Measurements from ENCODE around the gene TUBA8.
"Not testable (repeated sequence)": the region's sequence is repeated elsewhere in the genome, so short reads cannot be mapped to it uniquely, and the experiment has no call there.

The TUBA8 gene

DNA sequence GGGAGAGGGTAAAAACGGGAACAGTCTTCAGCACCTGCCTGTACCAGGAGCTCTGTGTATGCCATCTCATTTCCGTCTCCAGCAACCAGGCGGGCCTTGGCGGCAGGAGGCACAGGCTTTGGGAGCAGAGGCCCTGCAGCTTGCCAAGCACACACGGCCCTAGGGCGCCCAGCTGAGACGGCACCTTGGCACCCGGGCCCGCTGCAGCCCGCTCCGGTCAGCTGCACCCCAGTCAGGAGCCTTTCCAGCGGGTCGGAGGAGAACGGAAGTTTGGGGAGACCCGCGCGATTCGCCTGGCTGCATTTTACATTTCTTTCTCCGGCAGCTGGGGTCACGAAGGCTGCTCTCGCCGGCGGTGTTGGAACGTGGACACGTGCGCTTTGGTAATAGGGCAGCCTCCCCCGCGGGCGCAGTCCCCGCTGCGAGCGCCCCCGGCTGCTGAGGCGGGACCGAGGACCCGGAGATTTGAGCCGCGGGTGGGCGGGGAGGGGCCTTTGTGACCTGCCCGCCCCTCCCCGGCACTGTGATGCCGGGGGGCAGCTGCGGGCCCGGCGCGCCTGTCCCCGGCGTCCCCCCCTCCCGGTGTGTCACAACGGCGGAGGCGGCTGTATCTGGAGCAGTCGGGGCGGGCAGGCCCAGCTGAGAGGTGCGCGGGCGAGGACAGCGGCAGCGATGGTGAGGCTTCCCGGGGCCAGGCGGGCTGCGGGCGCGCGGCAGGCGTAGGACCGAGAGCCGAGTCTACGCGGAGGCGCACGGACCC is at the start of gene TUBA8:
TUBA8 (plus strand) TSS at position 616 of the 760 bp plus-strand sequence; CDS start at position 673, 57 bp downstream.
- peak; percentile 78 for DNase-seq (ENCODE audit: low spot score)

DNA sequence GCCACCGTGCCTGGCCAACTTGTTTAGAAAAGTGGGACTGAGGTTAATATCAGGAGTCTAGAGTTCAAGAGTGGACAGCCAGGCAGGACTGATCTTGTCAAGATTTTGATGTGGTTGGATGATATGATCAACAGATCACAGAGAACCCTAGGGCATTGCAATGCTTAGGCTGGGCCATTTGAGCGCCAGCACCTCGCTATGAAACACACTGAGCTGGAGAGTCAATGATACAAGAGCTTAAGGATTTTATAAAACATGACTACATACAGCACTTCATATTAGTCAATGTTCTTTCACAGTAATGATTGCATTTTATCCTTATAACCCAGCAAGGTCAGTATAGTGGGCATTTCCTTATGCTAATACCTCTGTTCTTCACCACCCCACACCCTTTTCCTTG is 48.2 kb upstream of the TUBA8 start:
- no peak for DNase-seq (ENCODE audit: low spot score)

DNA sequence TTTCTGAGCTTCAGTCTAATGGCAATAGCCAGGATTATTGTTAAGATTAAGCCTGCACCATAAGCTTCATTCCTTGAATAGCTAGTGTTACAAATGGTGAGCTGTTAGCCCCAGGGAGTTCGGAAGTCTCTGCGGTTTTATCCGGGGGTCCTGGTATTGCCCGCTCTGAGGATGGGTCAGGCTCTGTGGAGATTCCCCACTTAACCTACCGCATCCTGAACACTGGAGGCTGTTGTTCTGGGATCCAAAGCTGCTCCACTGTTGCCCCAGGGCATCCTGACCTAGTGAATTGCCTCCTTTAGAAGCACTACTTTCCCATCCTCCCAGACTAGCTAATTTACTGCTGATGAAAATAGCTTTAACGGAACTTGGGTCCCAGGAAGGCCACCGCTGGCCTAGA is 47.3 kb upstream of the TUBA8 start:
- no peak for DNase-seq (ENCODE audit: low spot score)

DNA sequence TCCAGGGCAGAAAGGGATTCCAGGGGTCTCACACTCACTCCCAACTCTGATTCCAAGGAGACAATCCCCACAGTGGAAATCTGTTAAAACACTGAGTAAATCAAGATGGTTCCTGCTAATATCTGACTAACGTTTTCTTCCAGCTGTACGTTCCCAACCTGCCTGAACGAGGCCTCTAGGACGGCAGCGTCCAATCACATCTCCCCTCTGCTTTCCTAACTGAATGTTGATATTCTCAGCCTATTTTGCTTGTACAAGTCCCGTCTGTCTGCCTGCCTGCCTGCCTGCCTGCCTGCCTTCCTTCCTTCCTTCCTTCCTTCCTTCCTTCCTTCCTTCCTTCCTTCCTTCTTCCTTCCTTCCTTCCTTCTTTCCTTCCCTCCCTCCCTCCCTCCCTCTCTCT is 46.9 kb upstream of the TUBA8 start:
- not testable (repeated sequence) for DNase-seq (ENCODE audit: low spot score)

DNA sequence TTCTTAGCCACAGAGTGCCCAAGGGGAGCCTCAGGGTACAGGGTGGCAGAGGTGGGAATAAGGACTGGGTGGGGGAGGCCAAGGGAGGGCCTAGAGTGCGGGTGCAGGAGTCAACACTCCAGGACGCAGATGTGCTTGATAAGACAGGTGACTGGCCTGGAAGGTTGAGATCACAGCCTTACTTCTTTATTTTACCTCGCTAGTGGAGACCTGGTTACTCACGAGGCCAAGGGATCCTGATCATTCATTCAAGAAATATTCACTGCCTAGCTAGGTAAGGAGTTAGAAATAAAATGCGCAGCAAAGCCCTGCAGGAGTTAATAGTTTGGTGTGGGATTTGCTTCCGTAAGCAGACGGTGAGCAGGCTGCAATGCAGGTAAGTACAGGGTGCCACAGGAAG is 46.0 kb upstream of the TUBA8 start:
- DNase-seq (ENCODE audit: low spot score): no peak

DNA sequence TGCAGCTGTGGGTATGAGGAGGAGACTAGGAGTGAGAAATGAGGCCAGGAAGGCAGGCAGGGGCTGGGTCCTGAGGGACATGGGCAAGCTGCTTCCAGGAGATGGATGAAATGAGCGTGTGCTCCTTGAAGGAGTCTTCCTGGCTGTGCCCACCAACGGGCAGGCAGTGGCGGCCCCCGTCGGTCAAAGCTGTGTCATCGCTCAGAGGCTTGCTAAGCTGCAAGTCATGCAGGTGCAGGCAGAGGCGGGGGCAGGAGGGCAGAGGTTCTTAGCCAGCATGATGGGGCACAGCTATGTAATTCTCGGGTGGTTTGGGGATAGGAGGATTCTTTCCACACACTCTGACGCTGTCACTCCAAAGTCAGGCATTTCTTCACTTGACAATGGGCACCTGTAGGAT is 45.4 kb upstream of the TUBA8 start:
- DNase-seq (ENCODE audit: low spot score): no peak

DNA sequence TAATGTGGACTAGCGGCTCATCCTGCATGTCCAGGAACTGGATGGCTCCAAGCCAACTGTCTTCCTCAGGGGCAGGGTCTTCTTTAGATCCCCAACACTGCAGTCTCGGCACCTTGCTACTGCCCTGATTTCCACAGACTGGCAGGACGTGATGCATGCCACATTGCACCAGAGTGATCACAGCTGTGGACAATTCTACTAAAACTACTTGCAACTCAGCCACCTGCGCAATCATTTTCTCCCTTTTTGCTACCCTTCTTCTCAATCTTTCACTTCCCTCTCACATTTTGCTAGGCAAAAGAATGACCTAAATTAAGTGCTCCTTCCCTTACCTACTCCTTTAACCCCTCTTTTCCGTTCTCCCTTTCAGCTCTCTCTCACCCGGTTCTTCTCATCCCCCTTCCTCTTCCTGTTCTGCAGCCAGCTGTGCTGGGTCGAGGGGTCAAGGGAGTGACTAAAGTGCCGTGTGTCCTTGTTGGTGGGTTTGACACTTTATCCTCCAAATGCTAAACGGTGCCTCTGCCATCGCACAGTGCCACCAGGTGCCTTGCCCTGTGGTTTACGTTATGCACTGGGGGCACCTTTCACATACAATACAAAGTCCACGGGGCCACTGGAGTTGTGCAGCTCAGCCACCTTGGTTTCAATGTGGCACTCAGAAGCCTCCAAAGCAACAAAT is 44.3 kb upstream of the TUBA8 start:
- no peak for DNase-seq (ENCODE audit: low spot score)

DNA sequence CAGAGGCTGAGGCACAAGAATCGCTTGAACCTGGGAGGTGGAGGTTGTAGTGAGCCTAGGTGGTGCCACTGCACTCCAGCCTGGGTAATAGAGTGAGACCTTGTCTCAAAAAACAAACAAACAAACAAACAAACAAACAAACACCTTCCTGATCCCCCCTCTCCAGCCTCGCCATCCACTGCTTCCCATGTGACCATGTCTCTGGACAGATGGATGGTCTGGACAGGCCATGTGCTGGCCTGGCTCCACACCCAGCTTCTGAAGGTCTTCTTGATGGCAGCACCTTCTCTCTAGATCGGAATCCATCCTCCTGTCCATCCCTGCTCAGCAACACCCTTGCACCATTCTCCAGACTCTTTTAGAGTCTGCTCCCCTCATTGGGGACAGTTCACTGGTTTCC is 43.5 kb upstream of the TUBA8 start:
- no peak for DNase-seq (ENCODE audit: low spot score)

DNA sequence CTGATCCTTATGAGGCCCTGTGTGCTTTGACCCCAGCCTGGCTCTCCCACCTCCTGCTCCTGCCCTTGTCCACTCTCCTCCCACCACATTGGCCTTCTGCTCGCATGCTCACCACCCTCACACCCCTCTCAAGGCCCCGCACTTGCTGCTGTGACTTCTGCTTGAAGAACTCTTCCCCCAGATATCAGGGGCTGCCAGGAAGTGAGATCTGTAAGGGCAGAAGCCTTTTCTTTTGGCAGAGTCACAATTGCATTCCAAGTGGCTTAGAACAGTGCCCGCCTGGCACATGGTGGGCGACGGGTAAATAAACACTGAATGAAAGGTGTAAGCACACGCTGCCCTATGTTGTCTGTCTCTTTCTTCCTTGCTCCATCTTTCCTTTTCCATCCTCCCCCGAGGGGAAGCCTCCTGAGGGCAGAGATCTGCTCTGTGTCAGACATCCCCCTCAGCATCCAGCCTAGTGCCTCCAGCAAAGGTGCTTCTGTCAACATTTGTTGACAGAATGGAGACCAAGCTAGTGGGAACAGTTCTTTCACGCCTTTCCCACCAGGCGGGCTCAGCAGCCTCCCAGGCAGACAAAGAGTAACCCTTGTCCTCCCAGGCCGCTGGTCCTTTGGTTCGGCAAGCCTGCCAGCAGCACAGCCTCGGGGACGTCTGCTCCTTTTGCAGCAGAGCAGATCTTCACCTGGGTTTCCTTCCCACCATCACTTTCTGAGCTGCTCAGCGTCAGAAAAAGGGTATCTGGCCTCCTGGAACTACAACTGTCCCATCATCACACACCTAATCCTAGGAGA is 42.9 kb upstream of the TUBA8 start:
- DNase-seq (ENCODE audit: low spot score): no peak

DNA sequence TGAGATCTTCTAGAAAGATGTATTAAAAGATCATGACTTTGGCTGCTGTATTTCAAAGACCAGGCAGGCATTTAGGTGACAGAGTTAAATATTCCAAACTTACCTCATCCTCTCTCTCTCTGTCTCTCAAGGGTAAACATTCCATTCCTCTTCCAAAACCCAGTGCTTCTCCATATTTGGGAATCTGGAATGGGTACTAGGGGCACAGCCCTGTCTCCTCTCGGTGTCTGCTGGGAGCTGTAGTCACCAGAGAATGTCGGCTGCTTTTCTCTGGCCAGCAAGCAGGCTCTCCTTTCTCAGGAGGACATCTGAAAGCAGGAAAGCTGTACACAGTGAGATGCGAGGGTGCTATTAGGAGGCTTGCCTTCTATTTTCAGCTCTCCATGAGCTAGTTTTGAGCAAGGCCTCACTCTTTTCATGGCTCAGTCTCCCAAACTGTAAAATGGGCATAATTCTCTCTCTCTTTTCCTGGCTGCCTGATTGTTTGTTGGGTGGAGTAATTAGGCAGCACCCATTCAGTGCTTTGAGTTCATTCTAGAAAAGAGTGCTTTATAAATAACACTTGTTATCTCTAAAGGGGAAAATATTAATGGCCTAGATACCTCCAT is 42.1 kb upstream of the TUBA8 start:
- no peak for DNase-seq (ENCODE audit: low spot score)

DNA sequence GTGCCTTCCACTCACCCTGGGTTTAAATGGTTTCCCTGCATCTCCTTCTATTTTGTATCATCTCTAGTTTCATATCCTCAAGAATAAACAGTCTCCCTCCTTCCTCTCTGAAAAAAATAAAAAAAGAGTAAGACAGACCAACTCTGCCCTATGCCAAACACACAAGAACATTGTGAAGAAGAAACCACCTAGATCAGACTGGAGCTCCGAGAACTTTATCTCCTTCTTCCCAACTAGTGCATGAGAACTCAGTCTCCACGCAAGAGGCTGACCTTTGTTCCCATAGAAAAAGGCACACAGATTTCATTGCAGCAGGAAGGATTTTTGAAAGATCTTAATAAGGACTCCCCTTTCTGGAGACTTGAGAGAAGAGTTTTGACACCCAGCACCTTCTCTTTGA is 41.6 kb upstream of the TUBA8 start:
- no peak for DNase-seq (ENCODE audit: low spot score)

DNA sequence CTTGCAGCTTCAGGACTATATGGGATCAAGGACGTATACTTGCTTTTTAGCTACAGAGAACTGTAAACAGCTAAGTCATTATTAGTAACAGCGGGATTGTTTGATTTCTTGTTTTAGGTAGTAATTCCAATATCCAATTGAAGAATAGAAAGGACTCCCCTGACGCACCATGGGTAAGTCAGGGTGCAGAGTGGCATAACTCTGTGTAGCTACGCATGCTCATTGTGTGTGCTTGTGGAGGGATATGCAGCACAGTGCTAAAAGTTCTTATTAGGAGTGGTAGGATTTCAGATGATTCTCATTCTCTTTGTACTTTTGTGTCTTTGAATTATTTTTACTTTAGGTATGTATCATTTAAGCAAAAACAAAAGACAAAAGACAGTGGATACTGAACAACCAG is 40.6 kb upstream of the TUBA8 start:
- DNase-seq (ENCODE audit: low spot score): no peak

DNA sequence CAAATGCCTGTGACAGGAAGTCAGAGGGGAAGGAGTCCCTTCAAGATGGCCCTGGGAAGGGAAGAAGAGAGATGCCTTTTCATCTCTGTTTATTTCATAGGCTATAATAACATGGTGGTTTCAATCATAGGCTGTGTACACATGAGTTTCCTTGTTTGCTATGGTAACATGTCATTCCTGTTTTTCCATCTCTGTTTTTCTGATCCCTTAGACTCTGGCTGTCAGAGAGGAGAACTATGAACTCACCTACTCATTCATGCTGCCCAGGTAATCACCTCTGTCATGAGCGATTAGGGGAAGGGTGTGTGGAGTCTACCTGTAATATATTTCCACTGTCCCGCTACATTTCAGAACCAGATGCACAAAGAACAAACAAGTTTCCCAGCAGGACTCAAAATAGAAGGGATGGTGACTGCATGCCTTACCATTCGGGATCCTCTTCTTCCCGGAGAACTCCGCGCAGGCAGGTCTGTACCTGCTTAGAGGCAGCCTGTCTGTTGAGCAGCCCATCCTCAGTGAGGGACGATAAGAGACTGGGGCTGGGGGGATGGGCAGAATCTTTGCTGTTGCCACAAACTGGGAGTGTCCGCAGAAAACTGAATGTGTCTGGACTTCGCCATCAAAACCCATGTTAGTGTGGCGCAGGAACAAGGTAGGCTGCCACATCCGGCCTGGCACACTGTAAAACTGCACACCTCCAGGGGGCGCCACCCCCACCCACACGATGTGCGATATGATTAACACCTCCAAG is 39.9 kb upstream of the TUBA8 start:
- no peak for DNase-seq (ENCODE audit: low spot score)

DNA sequence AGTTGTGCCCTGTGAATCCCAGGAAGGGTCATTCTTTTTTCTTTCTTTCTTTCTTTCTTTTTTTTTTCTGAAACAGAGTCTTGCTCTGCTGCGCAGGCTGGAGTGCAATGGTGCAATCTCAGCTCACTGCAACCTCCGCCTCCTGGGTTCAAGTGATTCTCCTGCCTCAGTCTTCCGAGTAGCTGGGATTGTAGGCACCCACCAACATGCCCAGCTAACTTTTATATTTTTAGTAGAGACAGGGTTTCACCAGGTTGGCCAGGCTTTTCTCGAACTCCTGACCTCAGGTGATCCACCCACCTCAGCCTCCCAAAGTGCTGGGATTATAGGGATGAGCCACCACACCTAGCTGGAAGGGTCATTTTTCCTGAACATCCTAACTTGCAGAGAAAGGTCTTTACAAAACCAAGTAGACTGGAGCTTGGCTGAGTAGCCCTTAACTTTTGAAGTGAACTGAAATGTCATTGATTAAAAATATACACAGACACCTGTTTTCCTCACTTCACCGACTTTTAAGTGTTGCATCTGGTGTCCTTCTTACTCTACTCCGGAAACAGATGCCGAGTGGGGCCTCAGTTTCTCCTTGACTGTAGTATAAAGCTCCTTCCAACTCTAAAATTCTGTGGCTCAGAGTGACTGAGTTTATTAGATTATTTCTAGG is 39.2 kb upstream of the TUBA8 start:
- DNase-seq (ENCODE audit: low spot score): not testable (repeated sequence)

DNA sequence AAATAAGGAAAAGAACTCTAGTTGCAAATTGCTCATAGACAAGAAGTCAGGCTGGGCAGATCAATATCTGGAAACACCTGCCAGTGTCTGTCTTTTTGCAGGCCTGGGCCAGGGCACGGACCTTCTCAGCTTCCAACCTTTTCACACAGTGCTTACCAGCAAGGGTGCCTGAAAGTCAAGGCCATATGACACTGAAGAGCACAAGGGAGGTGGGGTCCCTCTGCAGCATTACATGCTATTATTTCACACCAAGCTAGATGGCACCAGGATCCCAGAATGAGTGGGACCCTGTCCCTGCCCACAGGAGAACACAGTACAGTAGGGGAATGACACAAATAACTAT is 38.7 kb upstream of the TUBA8 start:
- no peak for DNase-seq (ENCODE audit: low spot score)

DNA sequence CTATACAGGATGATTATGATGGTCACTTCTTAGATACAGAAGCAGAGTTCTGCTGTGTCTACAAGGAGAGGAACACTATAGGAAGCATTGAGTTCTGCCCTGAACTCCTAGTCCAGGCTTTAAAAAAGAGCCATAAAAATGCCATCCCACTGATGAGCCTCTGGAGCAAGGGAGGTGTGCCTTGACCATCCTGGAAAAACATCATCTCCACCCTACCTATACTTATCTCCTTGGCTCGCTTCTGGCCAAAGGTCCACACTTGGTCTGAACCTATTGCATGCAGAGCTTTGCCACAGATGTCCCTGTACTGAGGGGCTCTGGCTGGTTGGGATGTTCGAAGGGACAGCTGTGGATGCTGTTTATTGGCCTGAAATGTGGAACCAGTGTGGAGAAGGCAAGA is 37.1 kb upstream of the TUBA8 start:
- DNase-seq (ENCODE audit: low spot score): no peak

DNA sequence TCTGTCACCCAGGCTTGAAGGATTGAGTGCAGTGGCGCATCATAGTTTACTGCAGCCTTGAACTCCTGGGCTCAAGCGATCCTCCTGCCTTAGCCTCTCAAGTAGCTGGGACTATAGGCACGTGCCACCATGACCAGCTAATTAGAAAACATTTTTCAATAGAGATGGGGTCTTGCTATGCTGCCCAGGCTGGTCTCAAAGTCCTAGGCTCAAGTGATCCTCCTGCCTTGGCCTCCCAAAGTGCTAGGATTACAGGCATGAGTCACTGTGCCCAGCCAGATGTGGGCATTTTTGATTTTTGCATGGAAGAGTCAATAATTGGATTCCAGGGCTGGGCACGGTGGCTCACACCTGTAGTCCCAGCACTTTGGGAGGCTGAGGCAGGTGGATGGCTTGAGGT is 36.7 kb upstream of the TUBA8 start:
- DNase-seq (ENCODE audit: low spot score): not testable (repeated sequence)

DNA sequence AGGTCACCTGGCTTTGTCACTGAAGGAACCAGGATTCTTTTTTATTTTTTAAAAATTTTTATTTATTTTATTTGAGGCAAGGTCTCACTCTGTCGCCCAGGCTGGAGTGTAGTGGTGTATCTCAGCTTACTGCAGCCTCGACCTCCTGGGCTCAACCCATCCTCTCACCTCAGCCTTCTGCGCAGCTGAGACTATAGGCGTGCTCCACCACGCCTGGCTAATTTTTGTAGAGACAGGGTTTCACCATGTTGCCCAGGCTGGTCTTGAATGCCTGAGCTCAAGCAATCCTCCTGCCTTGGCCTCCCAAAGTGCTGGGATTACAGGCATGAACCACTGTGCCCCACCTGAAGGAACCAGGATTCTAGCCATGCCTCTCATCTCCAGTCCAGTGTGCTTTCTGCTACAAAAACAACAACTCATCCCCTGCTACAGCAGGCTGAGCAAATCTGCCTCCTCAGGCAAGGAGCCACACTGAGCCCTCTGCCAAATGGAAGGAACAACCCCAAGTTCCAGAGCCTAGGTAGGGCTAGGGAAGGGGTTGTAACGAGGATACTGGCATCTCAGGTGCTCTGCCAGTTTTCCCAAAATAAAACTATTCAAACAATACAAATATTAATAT is 35.4 kb upstream of the TUBA8 start:
- DNase-seq (ENCODE audit: low spot score): no peak

DNA sequence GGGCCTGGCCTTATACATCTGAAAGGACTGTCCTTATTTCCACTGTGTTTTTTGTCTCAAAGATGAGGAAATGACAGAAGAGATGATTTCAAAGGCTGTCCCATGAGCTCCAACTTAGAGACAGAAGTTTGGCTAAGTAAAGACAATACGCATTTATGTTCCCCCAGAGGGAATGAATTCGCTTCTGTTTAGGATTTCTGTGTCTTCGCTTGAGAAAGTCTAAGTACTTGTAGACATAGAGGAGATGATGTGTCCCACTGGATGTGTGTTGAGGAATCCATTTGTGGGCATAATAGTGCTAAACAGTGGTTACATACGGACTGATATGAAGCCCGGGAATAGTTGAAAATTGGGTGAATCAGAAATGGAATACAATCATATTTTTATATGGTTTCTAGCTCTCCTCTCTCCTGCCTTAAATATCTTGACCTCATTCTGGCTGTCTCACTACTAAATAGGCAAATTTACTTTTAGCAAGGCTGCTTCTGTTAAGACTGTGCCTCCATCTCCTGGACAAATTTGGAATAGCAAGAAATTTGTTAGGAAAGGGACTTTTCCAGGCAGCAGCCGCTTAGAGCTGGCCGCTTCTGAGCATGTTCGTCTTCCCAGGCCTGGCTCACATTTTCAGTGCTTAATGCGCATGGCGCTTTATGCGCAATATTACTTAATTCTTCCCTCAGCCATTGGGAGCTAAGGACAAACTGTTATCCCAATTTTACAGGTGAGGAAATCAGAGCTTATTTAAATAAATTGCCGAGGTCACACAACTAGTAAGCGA is 34.7 kb upstream of the TUBA8 start:
- peak; percentile 74 for DNase-seq (ENCODE audit: low spot score)

DNA sequence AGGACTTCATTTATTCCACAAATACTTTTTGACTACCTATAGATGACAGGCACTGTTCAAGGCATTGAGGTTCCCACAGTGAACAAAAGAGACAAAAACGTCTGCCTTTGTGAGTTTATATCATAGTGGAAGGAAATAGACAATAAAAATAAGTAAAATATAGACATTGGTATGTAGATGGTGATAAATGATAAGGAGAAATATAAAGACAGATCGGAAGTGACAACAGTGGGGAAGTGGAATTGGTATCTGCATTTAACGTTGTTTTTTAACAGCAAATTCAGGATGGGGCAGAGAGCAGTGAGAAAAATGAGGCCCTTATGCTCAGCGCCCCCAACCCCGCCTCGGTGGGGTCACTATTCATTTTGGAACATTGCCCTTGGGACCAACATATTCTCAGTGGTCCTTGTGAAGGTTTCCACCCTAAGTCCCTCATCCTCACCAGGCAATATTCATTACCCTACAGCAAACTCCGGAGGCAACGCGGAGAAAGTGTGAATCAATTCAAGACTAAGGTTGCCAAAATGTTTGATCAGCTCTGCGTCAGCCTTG is 33.4 kb upstream of the TUBA8 start:
- no peak for DNase-seq (ENCODE audit: low spot score)
